WTC11 (cell line): ENCODE results near the gene PPAN. TPM values are rescaled to one million over a fixed set of nuclear protein-coding genes. Genes with fewer than 3 reads are reported as not detected.
A peak's percentile ranks its signal among the peaks of the same experiment; 100 is the strongest.

Source experiments
- ATAC-seq: fragments of 200-7000 bp; cut with Tn5 transposase; 2 replicates; pipeline ENCODE4 v1.10.0; 2021; ENCODE audit warnings: mild to moderate bottlenecking, moderate library complexity
- CTCF ChIA-PET: fragments of 300-600 bp; sonication (Branson Sonifier 250); formaldehyde crosslinking; loops from one replicate; lab custom pipeline; 2021; ENCODE audit warnings: antibody characterized with exemption; lab: Charles Lee
- POLR2A ChIA-PET: fragments of 350-600 bp; sonication (Branson Sonifier 250); formaldehyde crosslinking; loops from one replicate; lab custom pipeline; 2021; ENCODE audit warnings: antibody characterized with exemption; lab: Charles Lee
- DNase-seq: peaks from one replicate; pipeline ENCODE4 v3.0.0; 2021; ENCODE audit warnings: low spot score
- H3K27ac Mint-ChIP-seq: 2 replicates; pipeline ENCODE4 v1.8.0; 2021; ENCODE audit warnings: mixed read lengths
- H3K27me3 Mint-ChIP-seq: 2 replicates; pipeline ENCODE4 v1.8.0; 2021; ENCODE audit warnings: low read depth, mild to moderate bottlenecking, moderate library complexity, mixed read lengths
- H3K36me3 Mint-ChIP-seq: 2 replicates; pipeline ENCODE4 v1.8.0; 2021; ENCODE audit warnings: mixed read lengths
- H3K4me1 Mint-ChIP-seq: 2 replicates; pipeline ENCODE4 v1.8.0; 2022; ENCODE audit warnings: mixed read lengths
- H3K4me3 Mint-ChIP-seq: 2 replicates; pipeline ENCODE4 v1.8.0; 2021; ENCODE audit warnings: mild to moderate bottlenecking, moderate library complexity, mixed read lengths
- H3K9me3 Mint-ChIP-seq: 2 replicates; pipeline ENCODE4 v1.8.0; 2021; ENCODE audit warnings: mixed read lengths
- ATF6 ChIP-seq: sonication (generic); formaldehyde crosslinking; IDR thresholded peaks from 2 replicates; pipeline ENCODE4 v1.8.1; 2023; ENCODE audit warnings: mild to moderate bottlenecking, missing genetic modification reagents
- E2F1 ChIP-seq: sonication (generic); formaldehyde crosslinking; IDR thresholded peaks from 2 replicates; pipeline ENCODE4 v1.8.0; 2022; ENCODE audit warnings: mild to moderate bottlenecking, missing genetic modification reagents
- E2F4 ChIP-seq: sonication (generic); formaldehyde crosslinking; IDR thresholded peaks from 2 replicates; pipeline ENCODE4 v1.8.1; 2022; ENCODE audit warnings: low read depth, mild to moderate bottlenecking, moderate library complexity, missing genetic modification reagents, borderline replicate concordance
- FOXP1 ChIP-seq: sonication (generic); formaldehyde crosslinking; IDR thresholded peaks from 2 replicates; pipeline ENCODE4 v1.8.0; 2022; ENCODE audit warnings: missing genetic modification reagents, mild to moderate bottlenecking, moderate library complexity, borderline replicate concordance
- GRHL2 ChIP-seq: fragments of 250-450 bp; sonication (Bioruptor Pico); IDR thresholded peaks from 2 replicates; pipeline ENCODE4 v1.8.0; 2022; ENCODE audit warnings: mild to moderate bottlenecking, moderate library complexity; ENCODE audit not compliant: insufficient replicate concordance, severe bottlenecking
- NFATC4 ChIP-seq: fragments of 250-450 bp; sonication (Bioruptor Pico); IDR thresholded peaks from 2 replicates; pipeline ENCODE4 v1.9.0; 2021; ENCODE audit warnings: mild to moderate bottlenecking
- NR2C2 ChIP-seq: sonication (generic); formaldehyde crosslinking; IDR thresholded peaks from 2 replicates; pipeline ENCODE4 v1.8.0; 2022; ENCODE audit warnings: mild to moderate bottlenecking, missing genetic modification reagents
- SMAD3 ChIP-seq: sonication (generic); formaldehyde crosslinking; IDR thresholded peaks from 2 replicates; pipeline ENCODE4 v1.8.0; 2022; ENCODE audit warnings: missing genetic modification reagents, mild to moderate bottlenecking, borderline replicate concordance
- STAT6 ChIP-seq: sonication (generic); formaldehyde crosslinking; conservative IDR thresholded peaks from 2 replicates; pipeline ENCODE4 v1.8.1; 2023; ENCODE audit warnings: mild to moderate bottlenecking, low read depth, missing genetic modification reagents, moderate library complexity
- TEAD1 ChIP-seq: sonication (generic); formaldehyde crosslinking; IDR thresholded peaks from 2 replicates; pipeline ENCODE4 v1.8.0; 2022; ENCODE audit warnings: mild to moderate bottlenecking, missing genetic modification reagents
- ZBTB21 ChIP-seq: sonication (generic); formaldehyde crosslinking; IDR thresholded peaks from 2 replicates; pipeline ENCODE4 v1.8.1; 2023; ENCODE audit warnings: mild to moderate bottlenecking, missing genetic modification reagents, borderline replicate concordance
- ZMAT4 ChIP-seq: fragments of 250-450 bp; sonication (Bioruptor Pico); IDR thresholded peaks from 2 replicates; pipeline ENCODE4 v1.9.0; 2021; ENCODE audit warnings: mild to moderate bottlenecking
- ZNF121 ChIP-seq: sonication (generic); formaldehyde crosslinking; IDR thresholded peaks from 2 replicates; pipeline ENCODE4 v1.8.0; 2023; ENCODE audit warnings: missing genetic modification reagents
- ZNF263 ChIP-seq: sonication (generic); formaldehyde crosslinking; IDR thresholded peaks from 2 replicates; pipeline ENCODE4 v1.8.1; 2022; ENCODE audit warnings: low read depth, mild to moderate bottlenecking, moderate library complexity, missing genetic modification reagents
- ZNF317 ChIP-seq: sonication (generic); formaldehyde crosslinking; IDR thresholded peaks from 2 replicates; pipeline ENCODE4 v1.8.1; 2023; ENCODE audit warnings: low read depth, mild to moderate bottlenecking, moderate library complexity, missing genetic modification reagents, borderline replicate concordance
- ZNF532 ChIP-seq: fragments of 250-450 bp; sonication (Bioruptor Pico); IDR thresholded peaks from 2 replicates; pipeline ENCODE4 v1.9.0; 2021; ENCODE audit warnings: mild to moderate bottlenecking, borderline replicate concordance
- ZSCAN18 ChIP-seq: fragments of 250-450 bp; sonication (Bioruptor Pico); IDR thresholded peaks from 2 replicates; pipeline ENCODE4 v2.1.2; 2022; ENCODE audit warnings: mild to moderate bottlenecking, moderate library complexity
- total RNA-seq: library from RNA; stranded (reverse); gene quantifications from 3 replicates; pipeline ENCODE4 v1.2.3, GENCODE V29; 2021

Gene PPAN
- total RNA-seq, 1 experiment from 2014 or later, result 83.7 TPM

- TF ChIP-seq ZNF263 (no peak), ZNF121 (CRISPR knock-in tag) (no peak), ZMAT4 (CRISPR knock-in tag) (no peak), SMAD3 (CRISPR knock-in tag) (no peak), E2F4 (no peak), ATF6 (CRISPR knock-in tag) (no peak), ZSCAN18 (CRISPR knock-in tag) (no peak), ZNF317 (CRISPR knock-in tag) (no peak), GRHL2 (CRISPR knock-in tag) (no peak), NR2C2 (no peak), FOXP1 (CRISPR knock-in tag) (no peak), ZBTB21 (CRISPR knock-in tag) (no peak)
- DNase-seq (no peak), ATAC-seq (no peak)
- peaks cover 10% of the 10 kb centered on the region for H3K4me1 Mint-ChIP-seq
- peaks cover 4% of the 10 kb centered on the region; the same call in 1 of the 2 replicates for H3K27me3 Mint-ChIP-seq
- POLR2A ChIA-PET, result no interaction called here
- H3K4me3 Mint-ChIP-seq, result no peak overlapping the region
- peaks cover 29% of the 10 kb centered on the region for H3K36me3 Mint-ChIP-seq
- no peaks in the 10 kb centered on the region for H3K9me3 Mint-ChIP-seq
- H3K27ac Mint-ChIP-seq, result no peak overlapping the region
- CTCF ChIA-PET, result interaction anchor here (0.6 to 1.4 kb wide), 2 partner anchors 77 to 118 kb away, joined by 3 read pairs; no protein-coding TSS in a partner anchor
These were observed 1.3 kb upstream of the PPAN start for GRCh38 chr19:10104665-10105508.

GRCh38 chr19:10105509-10106099, 558 bp upstream of the PPAN start:
- no peaks in the 10 kb centered on the region for H3K9me3 Mint-ChIP-seq
- CTCF ChIA-PET, result interaction anchor here (0.6 to 1.2 kb wide), 5 partner anchors 105 to 366 kb away, joined by 3 to 5 read pairs (median 3); no protein-coding TSS in a partner anchor
- ATAC-seq (no peak), DNase-seq (no peak)
- H3K36me3 Mint-ChIP-seq, result peaks cover 35% of the 10 kb centered on the region
- POLR2A ChIA-PET, result interaction anchor here (0.6 to 1.6 kb wide), 5 partner anchors 9 to 86 kb away, joined by 3 to 9 read pairs (median 3); partner anchors contain the start of gene EIF3G
- no peak overlapping the region for H3K27ac Mint-ChIP-seq
- H3K4me1 Mint-ChIP-seq, result peaks cover 10% of the 10 kb centered on the region
- peak overlapping the region; percentile 95 for H3K4me3 Mint-ChIP-seq
- peaks cover under 1% of the 10 kb centered on the region; the same call in 1 of the 2 replicates for H3K27me3 Mint-ChIP-seq
- no peak for TF ChIP-seq E2F1 (CRISPR knock-in tag)
- 0 out of 2 replicates have a peak, but pooled peaks have one; percentile 44 for TF ChIP-seq NFATC4 (CRISPR knock-in tag)
- TF ChIP-seq ZNF121 (CRISPR knock-in tag), result no peak
- TF ChIP-seq ZNF532 (CRISPR knock-in tag), result no peak
- TF ChIP-seq TEAD1, result no peak
- TF ChIP-seq STAT6 (CRISPR knock-in tag), result no peak
